Measurements from ENCODE around the gene MLLT3.
"Not testable (repeated sequence)": the region's sequence is repeated elsewhere in the genome, so short reads cannot be mapped to it uniquely, and the experiment has no call there.

The MLLT3 gene

DNA sequence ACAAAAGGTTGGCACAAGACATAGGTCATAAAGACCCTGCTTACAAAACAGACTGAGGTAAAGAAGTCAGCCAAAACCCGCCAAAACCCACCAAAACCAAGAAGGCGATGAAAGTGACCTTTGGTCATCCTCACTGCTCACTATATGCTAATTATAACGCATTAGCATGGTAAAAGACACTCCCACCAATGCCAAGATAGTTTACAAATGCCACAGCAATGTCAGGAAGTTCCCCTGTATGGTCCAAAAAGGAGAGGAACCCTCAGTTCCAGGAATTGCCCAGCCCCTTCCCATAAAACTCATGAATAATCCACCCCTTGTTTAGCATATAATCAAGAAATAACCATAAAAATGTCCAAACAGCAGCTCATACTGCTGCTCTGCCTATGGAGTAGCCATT lies 27.7 kb downstream of the MLLT3 start:
- no peak for DNase-seq (ENCODE audit: low read depth)

DNA sequence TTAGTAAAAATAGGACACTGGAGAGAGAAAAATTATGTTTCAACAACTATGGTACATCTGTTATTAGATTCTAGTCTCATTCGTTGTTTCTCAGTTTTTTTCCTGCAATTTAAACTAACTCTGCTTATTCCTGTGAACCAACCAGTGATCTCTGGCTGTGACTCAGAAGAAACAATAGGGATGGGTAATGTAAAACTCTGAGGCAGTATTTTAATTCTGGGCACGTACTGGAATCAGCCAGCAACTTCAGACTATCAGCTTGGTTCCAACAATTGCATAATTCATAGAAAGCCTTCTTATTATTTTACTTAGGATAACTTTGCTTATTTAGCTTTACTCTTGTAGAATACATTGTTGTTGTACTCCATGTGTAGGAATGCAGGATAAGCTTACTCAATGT lies 28.8 kb downstream of the MLLT3 start:
- DNase-seq (ENCODE audit: low read depth) = no peak

DNA sequence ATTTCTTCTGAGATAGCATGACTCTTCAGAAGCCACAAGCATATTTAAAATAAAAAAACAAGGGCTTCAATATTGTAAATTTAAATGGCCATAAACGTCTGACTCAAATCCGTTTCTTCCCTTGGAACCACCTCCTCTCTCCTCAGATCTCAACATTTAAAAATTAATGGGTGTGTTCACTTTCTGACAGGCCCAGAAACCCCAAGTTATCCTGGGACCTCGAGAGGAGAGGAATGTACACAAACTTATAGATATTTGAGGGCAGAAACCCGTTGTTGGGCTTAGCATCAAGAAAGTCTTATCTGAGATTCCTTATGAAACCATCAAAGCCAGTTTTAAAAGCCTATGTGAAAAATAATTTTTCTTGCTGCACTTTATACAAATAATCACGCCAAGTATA lies 29.2 kb downstream of the MLLT3 start:
- no peak for DNase-seq (ENCODE audit: low read depth)

DNA sequence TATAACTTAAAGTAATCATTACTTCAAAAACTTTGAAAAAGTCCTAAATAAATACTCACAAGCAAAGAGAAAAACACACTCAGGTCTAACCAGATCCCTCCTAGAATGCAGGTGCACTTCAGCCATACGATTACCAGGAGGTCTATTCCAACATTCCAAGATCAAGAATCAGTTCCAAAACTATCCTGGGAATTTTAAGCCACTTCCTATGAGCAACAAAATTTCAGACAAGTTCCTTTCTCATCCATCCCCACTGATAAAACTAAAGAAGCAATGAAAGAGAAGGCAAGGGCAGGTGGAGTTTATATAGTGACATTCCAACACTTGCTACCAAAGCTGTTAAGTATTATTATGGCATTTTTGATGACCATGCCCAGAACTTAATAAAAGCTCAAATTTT lies 29.6 kb downstream of the MLLT3 start:
- no peak for DNase-seq (ENCODE audit: low read depth)

DNA sequence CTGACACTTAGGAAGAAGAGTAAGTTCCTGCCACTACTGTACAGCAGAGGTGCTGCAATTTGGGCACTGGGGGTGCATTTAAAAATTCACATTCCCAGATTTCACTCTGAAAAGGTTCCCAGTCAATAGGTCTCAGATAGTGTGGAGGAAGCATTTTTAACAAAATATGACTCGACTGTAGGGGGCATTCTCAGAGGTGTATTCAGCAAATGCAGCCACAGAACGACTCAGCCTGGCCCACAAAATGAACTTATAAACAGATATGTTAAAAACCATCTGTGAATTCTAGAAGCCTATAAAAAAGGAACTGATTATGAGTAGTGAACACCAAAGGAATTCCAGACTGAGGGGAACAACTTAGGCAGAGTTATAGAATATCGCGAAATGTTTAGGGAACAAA lies 31.1 kb downstream of the MLLT3 start:
- DNase-seq (ENCODE audit: low read depth) = no peak

DNA sequence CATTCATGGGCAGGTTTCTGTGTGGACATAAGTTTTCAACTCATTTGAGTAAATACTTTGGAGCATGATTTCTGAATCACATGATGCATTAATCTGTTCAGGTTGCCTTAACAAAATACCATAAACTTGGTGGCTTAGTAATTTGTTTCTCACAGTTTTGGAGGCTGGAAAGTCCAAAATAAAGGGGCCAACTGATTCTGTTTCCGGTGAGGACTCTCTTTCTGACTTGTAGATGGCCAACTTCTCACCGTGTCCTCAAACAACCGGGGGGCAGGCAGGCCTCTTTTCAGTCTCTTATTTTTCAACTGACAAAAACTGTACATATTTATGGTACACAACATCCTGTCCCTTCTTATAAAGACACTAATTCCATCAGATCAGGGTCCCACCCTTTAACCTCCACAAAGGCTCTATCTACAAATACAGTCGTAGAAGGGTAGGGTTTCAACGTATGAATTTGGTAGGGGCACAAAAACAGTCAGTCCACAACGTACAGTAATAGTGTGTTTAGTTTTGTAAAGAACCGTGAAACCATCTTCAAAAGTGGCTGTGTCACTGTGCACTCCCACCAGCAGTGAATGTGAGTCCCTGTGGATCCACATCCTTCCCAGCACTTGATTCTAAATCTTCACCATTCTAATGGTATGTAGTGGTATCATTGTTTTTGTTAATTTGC lies 37.2 kb downstream of the MLLT3 start:
- no peak for DNase-seq (ENCODE audit: low read depth)

DNA sequence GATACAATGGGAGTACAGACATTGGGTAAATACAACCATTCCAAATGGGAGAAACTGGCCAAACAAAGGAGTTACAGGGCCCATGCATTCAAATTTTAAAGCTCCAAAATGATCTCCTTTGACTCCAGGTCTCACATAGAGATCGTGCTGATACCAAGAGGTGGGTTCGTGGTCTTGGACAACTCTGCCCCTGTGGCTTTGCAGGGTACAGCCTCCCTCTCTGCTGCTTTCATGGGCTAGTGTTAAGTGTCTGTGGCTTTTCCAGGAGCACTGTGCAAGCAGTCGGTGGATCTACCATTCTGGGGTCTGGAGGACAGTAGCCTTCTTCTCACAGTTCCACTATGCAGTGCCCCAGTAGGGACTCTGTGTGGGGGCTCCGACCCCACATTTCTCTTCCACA lies 39.2 kb downstream of the MLLT3 start:
- DNase-seq (ENCODE audit: low read depth) = not testable (repeated sequence)

DNA sequence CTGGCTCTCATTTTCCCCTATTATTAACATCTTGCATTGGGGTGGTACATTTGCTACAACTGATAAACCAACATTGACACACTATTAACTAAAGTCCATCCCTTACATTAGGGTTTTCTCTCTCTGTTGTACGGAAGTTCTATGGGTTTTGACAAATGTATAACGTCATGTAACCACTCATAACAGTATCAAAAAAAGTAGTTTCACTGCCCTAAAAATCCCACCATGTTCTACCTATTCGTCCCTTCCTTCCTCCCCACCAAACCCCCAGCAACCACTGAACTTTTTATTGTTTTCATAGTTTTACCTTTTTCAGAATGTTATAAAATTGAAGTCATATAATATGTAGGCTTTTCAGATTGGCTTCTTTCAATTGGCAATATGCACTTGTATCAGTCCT lies 40.1 kb downstream of the MLLT3 start:
- DNase-seq (ENCODE audit: low read depth) = no peak

DNA sequence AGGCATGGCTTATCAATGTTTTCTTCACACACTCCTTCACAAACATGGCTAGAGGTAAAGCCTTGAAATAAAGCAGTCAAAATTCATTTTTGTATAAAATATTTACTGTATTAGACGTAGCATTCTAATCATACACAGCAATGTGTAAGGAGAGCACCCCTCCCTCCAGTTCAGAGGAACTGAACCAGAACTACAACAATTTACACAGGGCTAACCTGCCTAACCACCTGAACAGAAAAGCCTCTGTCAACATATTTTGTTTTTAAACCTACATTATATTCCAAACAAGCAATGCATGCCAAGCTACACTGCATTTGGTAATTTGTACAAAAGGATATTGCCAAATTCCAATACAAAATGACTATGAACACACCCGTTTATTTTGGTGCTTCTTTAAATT lies 41.6 kb downstream of the MLLT3 start:
- no peak for DNase-seq (ENCODE audit: low read depth)

DNA sequence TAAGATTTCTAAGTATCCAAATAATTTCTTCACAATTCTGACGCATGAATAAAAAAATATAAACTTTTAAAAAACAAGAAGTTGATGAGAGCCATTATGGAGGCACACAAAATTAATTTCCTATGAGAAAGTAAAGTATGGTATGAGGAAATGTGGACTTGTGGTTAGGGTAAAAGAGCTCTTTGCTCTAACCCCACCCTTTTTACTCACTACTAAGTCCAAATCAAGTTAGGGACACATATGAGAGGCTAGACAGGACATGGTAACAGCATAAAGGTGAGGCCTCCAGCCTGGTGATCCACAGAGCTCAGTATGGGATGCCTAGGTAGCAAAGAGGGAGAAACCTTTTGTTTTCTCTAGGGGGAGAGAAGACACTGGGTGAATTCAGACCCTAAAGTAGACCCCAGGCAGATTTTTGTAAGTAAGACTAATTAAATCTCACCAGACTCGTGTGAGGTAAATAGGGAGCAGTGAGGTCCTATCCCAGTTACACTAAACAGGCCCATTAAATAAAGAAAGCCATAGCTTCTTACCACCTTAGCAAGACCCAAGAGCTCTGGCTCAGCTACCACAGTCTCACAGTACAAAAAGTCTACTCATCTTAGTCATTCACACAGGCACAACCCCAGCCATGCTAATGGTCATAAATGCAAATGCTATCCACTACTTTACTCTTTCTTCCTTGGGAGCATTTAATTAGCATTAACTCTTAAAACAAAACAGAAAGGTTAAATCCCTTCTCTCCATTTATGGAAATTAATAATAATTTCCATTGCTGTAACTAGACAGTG lies 42.6 kb downstream of the MLLT3 start:
- DNase-seq (ENCODE audit: low read depth) = no peak

DNA sequence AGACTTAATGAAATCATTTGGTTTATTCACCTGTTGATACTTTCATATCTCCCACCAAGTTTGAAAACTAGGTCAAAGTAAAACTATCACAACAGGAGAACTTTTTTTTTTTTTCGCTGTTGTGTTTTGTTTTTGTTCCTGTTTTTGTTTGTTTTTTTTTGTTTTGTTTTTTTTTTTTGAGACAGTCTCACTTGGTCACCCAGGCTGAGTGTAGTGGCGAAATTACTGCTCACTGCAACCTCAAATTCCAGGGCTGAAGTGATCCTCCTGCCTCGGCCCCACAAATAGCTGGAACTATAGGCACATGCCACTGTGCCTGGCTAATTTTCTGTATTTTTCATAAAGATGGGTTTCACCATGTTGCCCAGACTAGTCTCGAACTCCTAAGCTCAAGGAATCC lies 49.3 kb downstream of the MLLT3 start:
- no peak for DNase-seq (ENCODE audit: low read depth)

DNA sequence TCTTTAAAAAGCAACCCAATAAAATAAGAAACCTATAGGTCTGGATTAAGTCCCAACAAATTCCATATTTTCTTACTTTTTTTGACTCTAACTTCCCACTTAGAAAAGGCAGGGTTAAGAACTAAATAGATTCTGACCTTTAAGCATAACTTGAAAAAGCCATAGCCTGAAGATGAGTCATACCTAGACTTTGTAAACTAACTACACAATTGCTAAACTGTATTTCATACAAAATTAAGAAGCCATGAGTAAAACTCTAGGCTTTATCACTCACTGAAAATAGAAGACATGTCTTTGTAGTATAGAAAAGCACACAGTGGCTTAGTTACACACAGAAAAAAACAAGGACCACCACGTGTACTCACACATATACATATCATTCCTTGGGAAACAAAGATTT lies 51.5 kb downstream of the MLLT3 start:
- DNase-seq (ENCODE audit: low read depth) = no peak

DNA sequence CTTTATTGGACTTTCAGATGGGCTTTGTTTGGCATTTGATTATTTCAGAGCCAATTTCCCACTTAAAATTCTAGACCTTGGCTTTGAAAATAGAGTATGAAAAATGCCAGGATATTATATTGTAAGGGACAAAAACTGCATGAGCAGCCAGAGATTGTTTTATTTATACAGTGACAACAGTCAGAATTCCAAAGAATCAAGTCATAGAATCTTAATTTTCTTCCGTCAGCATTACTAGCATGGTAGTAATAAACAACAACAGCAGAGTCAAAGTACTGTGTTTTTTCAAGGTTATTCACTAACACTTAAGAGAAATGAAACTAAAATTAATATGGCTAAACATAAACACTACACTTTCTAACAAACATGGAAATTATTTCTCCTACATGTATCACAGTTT lies 52.2 kb downstream of the MLLT3 start:
- DNase-seq (ENCODE audit: low read depth) = no peak

DNA sequence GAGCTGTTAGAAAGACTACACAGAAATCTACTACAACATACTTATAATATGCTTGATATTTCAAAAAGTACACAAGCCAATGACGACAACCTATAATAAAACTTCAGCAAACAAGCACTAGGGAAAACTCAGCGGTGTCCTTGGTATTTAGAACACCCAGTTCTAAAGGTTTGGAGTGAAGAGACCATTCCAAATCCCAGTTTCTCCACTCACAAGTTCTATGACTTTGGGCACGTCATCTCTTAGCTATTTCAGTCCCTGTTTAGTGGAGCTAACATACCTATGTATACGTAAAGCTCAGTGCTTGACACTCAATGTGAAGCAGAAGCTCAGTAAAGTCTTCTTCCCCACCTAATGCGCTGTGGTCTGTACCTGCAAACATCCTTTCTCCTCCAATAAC lies 52.8 kb downstream of the MLLT3 start:
- no peak for DNase-seq (ENCODE audit: low read depth)

DNA sequence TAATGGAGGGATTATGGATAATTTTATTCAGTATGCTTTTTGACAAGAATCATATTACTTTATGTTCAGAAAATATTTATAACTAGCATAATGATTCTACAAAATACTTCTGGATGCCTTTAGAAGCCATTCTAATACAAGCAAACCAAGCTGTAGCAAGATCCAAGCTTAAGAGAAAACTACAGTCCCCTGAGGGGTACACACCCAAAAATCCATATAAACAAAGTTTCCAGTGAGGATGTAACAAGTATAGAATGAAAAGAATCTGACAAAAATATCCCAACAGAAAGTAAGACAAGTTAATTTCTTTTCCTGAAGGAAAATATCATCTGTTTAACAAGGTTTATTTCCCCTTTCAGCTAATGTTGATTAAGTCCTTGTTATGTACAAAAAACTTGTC lies 53.9 kb downstream of the MLLT3 start:
- DNase-seq (ENCODE audit: low read depth) = no peak

DNA sequence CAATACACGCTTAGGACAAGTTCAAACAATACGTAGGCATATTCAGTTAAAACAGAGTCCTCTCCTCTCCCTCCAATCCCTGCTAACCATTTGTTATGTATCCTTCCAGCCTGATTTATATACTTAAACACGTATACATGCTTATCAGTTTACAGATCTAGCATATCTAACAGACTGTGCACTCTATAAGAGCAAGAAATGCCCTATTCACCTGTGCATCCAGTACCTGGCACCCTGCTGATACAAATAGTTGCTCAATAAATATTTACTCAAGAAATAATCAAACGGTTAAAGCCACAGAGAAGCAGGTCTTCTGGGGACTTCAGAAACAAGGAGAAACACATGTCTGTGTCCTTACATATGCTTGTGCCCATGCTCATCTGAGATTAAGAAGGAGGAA lies 55.9 kb downstream of the MLLT3 start:
- no peak for DNase-seq (ENCODE audit: low read depth)

DNA sequence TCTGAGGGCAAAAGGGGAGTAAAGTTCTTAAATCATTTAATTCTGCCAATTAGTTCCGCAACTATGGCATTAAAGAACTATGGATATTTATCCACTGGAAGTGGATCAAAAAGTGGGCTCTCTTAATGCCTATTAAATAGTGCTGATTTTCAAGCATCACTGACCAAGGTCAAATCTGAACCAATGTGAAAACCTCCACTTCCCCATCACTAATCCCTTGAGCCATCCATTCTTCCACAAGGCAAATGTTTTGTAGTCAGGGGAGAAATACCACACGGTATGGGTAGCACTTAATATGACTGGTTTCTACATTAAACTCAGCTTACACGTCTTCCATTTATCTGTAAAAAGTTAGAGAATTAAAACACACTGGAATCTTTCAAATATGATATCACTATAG lies 57.6 kb downstream of the MLLT3 start:
- no peak for DNase-seq (ENCODE audit: low read depth)

DNA sequence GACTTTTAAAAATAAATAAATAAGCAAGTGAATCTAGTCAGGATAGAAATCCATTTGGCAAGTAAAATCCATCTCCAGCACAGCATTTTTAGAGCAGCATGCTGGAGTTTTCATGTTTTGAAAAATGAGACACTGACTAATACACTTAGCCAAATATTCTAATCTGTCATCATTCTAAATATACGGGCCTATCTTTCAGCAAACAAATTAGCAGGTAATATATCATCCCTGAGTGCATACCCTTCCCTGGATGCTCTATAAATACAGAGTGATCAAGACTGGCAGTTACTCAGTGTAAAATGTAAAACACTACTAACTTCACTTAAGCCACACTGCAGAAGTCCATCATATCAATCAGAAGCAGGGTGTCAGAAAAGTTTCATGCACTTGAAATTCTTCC lies 58.4 kb downstream of the MLLT3 start:
- no peak for DNase-seq (ENCODE audit: low read depth)

DNA sequence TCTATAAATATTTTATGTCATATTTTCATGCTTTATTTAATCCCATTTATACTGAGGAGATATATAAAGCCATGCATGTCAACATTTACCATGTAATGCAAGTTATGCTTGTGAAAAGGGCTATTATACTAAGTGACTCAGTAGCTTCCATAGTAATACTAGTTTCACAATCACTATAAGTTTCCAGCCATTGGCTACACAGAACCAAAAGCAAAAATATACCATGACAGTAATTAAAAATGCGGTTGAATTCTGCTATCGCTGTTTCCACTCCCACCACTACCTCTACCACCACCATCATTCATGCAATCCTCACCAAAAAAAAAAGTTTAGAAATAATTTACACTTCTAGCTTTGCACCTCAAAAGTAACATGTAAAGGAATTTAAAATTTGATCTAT lies 60.2 kb downstream of the MLLT3 start:
- no peak for DNase-seq (ENCODE audit: low read depth)

DNA sequence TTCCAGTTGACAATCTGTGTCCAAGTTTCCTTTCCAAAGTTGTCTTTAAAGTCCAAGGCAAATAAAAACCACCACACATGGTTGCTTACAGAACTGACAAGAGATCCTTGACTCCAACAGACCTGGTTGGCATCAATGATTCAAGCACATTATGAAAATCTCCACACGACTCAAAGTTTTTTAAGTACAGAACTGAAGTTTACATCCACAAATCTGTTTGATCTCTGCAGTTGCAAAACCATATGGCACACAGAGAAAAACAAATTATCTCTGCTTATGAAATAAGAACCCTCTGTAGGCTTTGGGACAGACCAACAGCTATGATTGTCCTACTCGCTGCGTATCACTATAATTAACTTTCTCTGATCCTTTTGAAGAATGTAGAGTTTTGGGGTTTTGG lies 60.8 kb downstream of the MLLT3 start:
- DNase-seq (ENCODE audit: low read depth) = no peak

DNA sequence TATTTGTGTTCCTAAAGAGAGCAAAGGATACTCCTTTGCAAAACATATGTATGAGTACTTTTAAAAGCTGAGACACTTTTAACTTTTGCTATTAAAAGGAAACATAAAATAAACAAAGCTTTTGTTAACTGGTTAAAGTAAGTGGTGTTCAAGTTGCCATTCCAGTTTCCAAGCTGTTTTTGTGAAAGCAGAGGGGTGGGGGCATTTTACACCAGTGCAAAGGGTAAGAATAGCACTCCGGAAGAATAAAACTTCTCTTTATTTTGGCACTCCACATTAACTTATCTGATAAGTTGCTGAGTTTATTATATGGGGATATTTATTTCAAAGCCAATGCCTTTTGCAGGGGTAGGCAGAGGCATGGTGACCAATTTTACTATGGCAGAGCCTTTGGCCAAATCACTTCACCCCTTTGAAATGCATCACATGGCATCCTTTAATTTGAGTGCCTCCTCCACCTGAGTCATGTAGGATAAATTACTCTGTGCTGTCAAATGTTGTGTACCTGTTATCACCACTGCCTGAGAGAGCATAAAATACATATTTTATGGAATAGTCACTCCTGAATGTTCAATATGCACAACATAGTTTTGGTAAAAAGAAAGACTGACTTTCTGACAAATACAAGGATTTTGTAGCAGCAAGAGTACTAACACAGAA lies 62.9 kb downstream of the MLLT3 start:
- DNase-seq (ENCODE audit: low read depth) = no peak

DNA sequence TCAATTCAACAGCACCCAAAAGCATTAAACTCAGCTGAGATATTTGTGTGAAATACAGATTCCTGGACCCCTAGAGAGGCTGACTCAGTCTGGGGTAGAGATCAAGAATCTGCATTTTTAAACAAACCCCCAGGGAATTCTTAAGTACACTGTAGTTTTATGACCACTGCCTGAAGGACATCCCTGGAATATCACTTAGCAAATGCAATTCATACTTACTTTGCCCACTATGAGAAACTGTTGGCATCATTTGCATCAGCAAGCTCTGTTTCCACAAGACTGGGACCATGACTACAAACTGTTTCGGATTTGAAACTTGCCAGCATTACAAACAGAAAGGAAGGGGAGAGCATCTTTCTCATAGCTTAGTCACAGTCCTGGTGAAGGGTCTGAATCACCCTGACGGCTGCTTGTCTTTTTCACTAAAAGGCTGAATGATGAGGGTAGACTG lies 63.7 kb downstream of the MLLT3 start:
- no peak for DNase-seq (ENCODE audit: low read depth)

DNA sequence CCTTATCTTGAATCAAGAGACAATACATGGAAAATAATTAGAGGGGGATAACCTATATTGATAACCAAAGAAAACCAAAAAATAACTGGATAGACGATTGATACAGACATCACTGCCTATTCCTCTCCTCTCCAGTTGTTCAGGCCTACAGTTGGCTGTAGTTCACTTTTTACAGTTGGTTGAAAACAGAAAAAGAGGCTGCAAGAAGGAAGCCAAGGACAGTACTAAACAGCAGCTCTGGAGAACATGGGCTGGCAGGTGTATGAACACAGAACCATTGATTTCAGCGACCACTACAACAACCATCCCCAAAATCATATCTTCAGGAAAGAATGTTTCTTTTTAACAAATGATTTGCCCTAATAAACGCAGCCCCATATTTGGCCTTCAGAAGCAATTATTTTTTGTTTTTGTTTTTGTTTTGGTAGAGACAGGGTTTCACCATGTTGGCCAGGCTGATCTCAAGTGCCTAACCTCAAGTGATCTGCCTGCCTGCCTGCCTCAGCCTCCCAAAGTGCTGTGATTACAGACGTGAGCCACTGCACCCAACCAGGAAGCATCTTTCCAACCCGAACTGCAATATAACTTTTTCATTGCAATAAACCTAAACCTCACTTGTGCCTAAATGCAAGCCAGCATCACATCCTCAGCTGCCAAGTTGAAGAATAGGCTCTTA lies 64.3 kb downstream of the MLLT3 start:
- DNase-seq (ENCODE audit: low read depth) = no peak

Measured in stimulated activated CD8-positive, alpha-beta memory T cell treated with anti-CD3 and anti-CD28 coated beads, Interleukin-12 subunit alpha, Interleukin-12 subunit beta, amount 100 ng/mL, for 4 hours (primary cell).